Cardiac fibroblast (primary cell): ENCODE data around the gene ANXA6.

ENCODE experiments used
- DNase-seq, 2 donors: peaks; one replicate each; pipeline versions ENCODE4 v3.0.0 to v3.0.0-alpha.2; 2010; ENCODE audit warnings: low read depth in 2 of 2
- H3K4me3 ChIP-seq, 2 donors: replicated peaks in 1 of 2; 1 replicate in 1 of 2; 2 replicates in 1 of 2; pipeline ENCODE4 v1.5.1; 2011; ENCODE audit warnings: low read depth in 2 of 2, low read length in 2 of 2, mild to moderate bottlenecking in 2 of 2, moderate library complexity in 1 of 2
- CTCF ChIP-seq: IDR thresholded peaks from one replicate; pipeline ENCODE4 v1.5.1; 2011; ENCODE audit warnings: low read depth, mild to moderate bottlenecking, low read length, inconsistent platforms

Gene ANXA6

GRCh38 chr5:151125421-151125820, 32.2 kb downstream of the ANXA6 start:
- no peak for TF ChIP-seq CTCF
- DNase-seq, result no peak
- H3K4me3 ChIP-seq, result no peak overlapping the region

- no peak overlapping the region for H3K4me3 ChIP-seq
- peak; percentile 25 to 58 for DNase-seq
- TF ChIP-seq CTCF, result no peak
Measured at GRCh38 chr5:151123897-151124751, 33.5 kb downstream of the ANXA6 start.

- no peak overlapping the region for H3K4me3 ChIP-seq
- no peak for DNase-seq
- no peak for TF ChIP-seq CTCF
Measured at GRCh38 chr5:151122828-151123227, 34.8 kb downstream of the ANXA6 start.

GRCh38 chr5:151121665-151122064, 35.9 kb downstream of the ANXA6 start:
- no peak overlapping the region for H3K4me3 ChIP-seq
- TF ChIP-seq CTCF, result no peak
- no peak for DNase-seq

- no peak for DNase-seq
- H3K4me3 ChIP-seq, result no peak overlapping the region
- TF ChIP-seq CTCF, result no peak
Measured at GRCh38 chr5:151121095-151121494, 36.5 kb downstream of the ANXA6 start.

GRCh38 chr5:151118913-151119575, 38.5 kb downstream of the ANXA6 start:
- DNase-seq, result no peak
- TF ChIP-seq CTCF, result no peak

More at GRCh38 chr5:151118913-151119575, 38.5 kb downstream of the ANXA6 start:
- H3K4me3 ChIP-seq, result no peak overlapping the region
